GM23338 (cell line): ENCODE results near the gene KRT7. TPM values are rescaled to one million over a fixed set of nuclear protein-coding genes. Genes with fewer than 3 reads are reported as not detected.

Experiments
- ATAC-seq: fragments of 200-7000 bp; cut with Tn5 transposase; 3 replicates; pipeline ENCODE4 v1.9.1; 2020
- DNase-seq: peaks from one replicate; pipeline ENCODE4 v3.0.0-alpha.2; 2015; ENCODE audit warnings: low spot score
- H2AFZ ChIP-seq: fragments of 200-600 bp; sonication (generic); 2 replicates; pipeline ENCODE4 v1.8.0; 2016; ENCODE audit warnings: antibody characterized with exemption, mild to moderate bottlenecking, moderate library complexity
- H3F3A ChIP-seq: fragments of 200-600 bp; sonication (generic); replicated peaks from 2 replicates; pipeline ENCODE4 v1.8.0; 2017; ENCODE audit warnings: antibody characterized with exemption, mixed run types, low read depth
- H3K27ac ChIP-seq: fragments of 200-600 bp; sonication (generic); 2 replicates; pipeline ENCODE4 v1.6.1; 2016; ENCODE audit warnings: low read depth
- H3K27me3 ChIP-seq: fragments of 200-600 bp; sonication (generic); 2 replicates; pipeline ENCODE4 v1.8.0; 2016; ENCODE audit warnings: mild to moderate bottlenecking, mixed run types, moderate library complexity; ENCODE audit not compliant: insufficient read depth
- H3K36me3 ChIP-seq: fragments of 200-600 bp; sonication (generic); 2 replicates; pipeline ENCODE4 v1.8.0; 2016; ENCODE audit warnings: mild to moderate bottlenecking; ENCODE audit not compliant: insufficient read depth
- H3K4me1 ChIP-seq: fragments of 200-600 bp; sonication (generic); 2 replicates; pipeline ENCODE4 v1.8.0; 2016; ENCODE audit warnings: mild to moderate bottlenecking, moderate library complexity; ENCODE audit not compliant: insufficient read depth
- H3K4me2 ChIP-seq: fragments of 200-600 bp; sonication (generic); 2 replicates; pipeline ENCODE4 v1.7.1; 2017; ENCODE audit warnings: mixed run types
- H3K4me3 ChIP-seq: fragments of 200-600 bp; sonication (generic); 2 replicates; pipeline ENCODE4 v1.6.1; 2016; ENCODE audit warnings: mixed run types
- H3K79me2 ChIP-seq: fragments of 200-600 bp; sonication (generic); replicated peaks from 2 replicates; pipeline ENCODE4 v1.8.0; 2017; ENCODE audit warnings: mild to moderate bottlenecking; ENCODE audit not compliant: insufficient read depth
- H3K9me2 ChIP-seq: fragments of 200-600 bp; sonication (generic); 2 replicates; pipeline ENCODE4 v1.8.0; 2017; ENCODE audit not compliant: insufficient read depth
- H4K20me1 ChIP-seq: fragments of 200-600 bp; sonication (generic); replicated peaks from 2 replicates; pipeline ENCODE4 v1.8.0; 2017; ENCODE audit warnings: mild to moderate bottlenecking; ENCODE audit not compliant: insufficient read depth
- H3K27ac Mint-ChIP-seq: 2 replicates; pipeline ENCODE4 v1.8.0; 2020; ENCODE audit warnings: inconsistent platforms, mild to moderate bottlenecking, moderate library complexity, mixed read lengths
- H3K27me3 Mint-ChIP-seq: 3 replicates; pipeline ENCODE4 v1.8.0; 2022; ENCODE audit warnings: low read depth, mild to moderate bottlenecking, moderate library complexity, mixed read lengths, inconsistent platforms; ENCODE audit not compliant: insufficient read depth, poor library complexity
- H3K36me3 Mint-ChIP-seq: 3 replicates; pipeline ENCODE4 v1.8.0; 2021; ENCODE audit warnings: low read depth, mild to moderate bottlenecking, inconsistent platforms, moderate library complexity, mixed read lengths
- H3K4me1 Mint-ChIP-seq: 3 replicates; pipeline ENCODE4 v1.8.0; 2020; ENCODE audit warnings: mild to moderate bottlenecking, inconsistent platforms, mixed read lengths
- H3K4me3 Mint-ChIP-seq: 3 replicates; pipeline ENCODE4 v1.8.0; 2021; ENCODE audit warnings: moderate library complexity, mild to moderate bottlenecking, inconsistent platforms, mixed read lengths
- H3K9me3 Mint-ChIP-seq: 3 replicates; pipeline ENCODE4 v1.8.0; 2020; ENCODE audit warnings: moderate library complexity, mild to moderate bottlenecking, inconsistent platforms, mixed read lengths
- CREB1 ChIP-seq: fragments of 250-450 bp; sonication (Bioruptor Pico); IDR thresholded peaks from 2 replicates; pipeline ENCODE4 v1.5.0; 2020; ENCODE audit warnings: low read depth, mild to moderate bottlenecking, moderate library complexity
- CTCF ChIP-seq, 2 experiments: fragments of 200-600 bp in 1 of 2; sonication (generic) in 1 of 2; conservative IDR thresholded peaks; 2 replicates each; pipeline versions ENCODE4 v1.5.1 to v1.6.1; 2016 to 2017; ENCODE audit warnings: antibody characterized with exemption in 2 of 2, low read depth in 2 of 2, mild to moderate bottlenecking in 2 of 2, moderate library complexity in 1 of 2
- ETS1 ChIP-seq: IDR thresholded peaks from 2 replicates; pipeline ENCODE4 v1.6.1; 2016; ENCODE audit warnings: antibody characterized with exemption
- EZH2 ChIP-seq: fragments of 200-600 bp; sonication (generic); IDR thresholded peaks from one replicate; pipeline ENCODE4 v1.8.0; 2017; ENCODE audit warnings: antibody characterized with exemption, mild to moderate bottlenecking, low read depth; ENCODE audit not compliant: unreplicated experiment
- EZH2phosphoT487 ChIP-seq: fragments of 200-600 bp; sonication (generic); IDR thresholded peaks from one replicate; pipeline ENCODE4 v1.8.1; 2018; ENCODE audit warnings: antibody characterized with exemption; ENCODE audit not compliant: unreplicated experiment
- JUNB ChIP-seq: IDR thresholded peaks from one replicate; pipeline ENCODE4 v1.6.1; 2016; ENCODE audit warnings: antibody characterized with exemption; ENCODE audit not compliant: unreplicated experiment
- NANOG ChIP-seq: IDR thresholded peaks from 2 replicates; pipeline ENCODE4 v1.6.1; 2016; ENCODE audit warnings: antibody characterized with exemption, borderline replicate concordance
- POLR2AphosphoS5 ChIP-seq: IDR thresholded peaks from 2 replicates; pipeline ENCODE4 v1.6.1; 2016; ENCODE audit warnings: antibody characterized with exemption, low read depth
- STAT1 ChIP-seq: IDR thresholded peaks from one replicate; pipeline ENCODE4 v1.6.1; 2016; ENCODE audit warnings: antibody characterized with exemption; ENCODE audit not compliant: unreplicated experiment
- ZNF114 ChIP-seq: fragments of 250-450 bp; sonication (Bioruptor Pico); IDR thresholded peaks from 2 replicates; pipeline ENCODE4 v1.5.0; 2020; ENCODE audit warnings: mild to moderate bottlenecking, moderate library complexity
- ZNF331 ChIP-seq: fragments of 250-450 bp; sonication (Bioruptor Pico); IDR thresholded peaks from 2 replicates; pipeline ENCODE4 v1.5.0; 2020; ENCODE audit warnings: low read depth, mild to moderate bottlenecking, moderate library complexity
- ZNF462 ChIP-seq: fragments of 250-450 bp; sonication (Bioruptor Pico); IDR thresholded peaks from 2 replicates; pipeline ENCODE4 v1.5.0; 2020; ENCODE audit warnings: mild to moderate bottlenecking, moderate library complexity
- polyA plus RNA-seq: library from polyadenylated mRNA; unstranded; fragments of >200 nt; fragmentation: Nextera tagmentation; extraction: Ambion mirVana; gene quantifications from 2 replicates; pipeline ENCODE4 v1.2.1, GENCODE V29; 2016
- total RNA-seq: library from RNA; depleted of rRNA; stranded (reverse); fragments of >200 nt; shearing (Covaris generic); gene quantifications from 2 replicates; pipeline ENCODE4 v1.2.3, GENCODE V29; 2014
- TF ChIP-seq, protein P1 (sequence below): IDR thresholded peaks from one replicate; pipeline ENCODE4 v1.6.1; 2018; ENCODE audit warnings: antibody characterized with exemption; ENCODE audit not compliant: unreplicated experiment

KRT7 gene
- total and polyA plus RNA-seq, 2 experiments from 2014 or later = 6.5 to 9.4 TPM

- Mint-ChIP-seq H3K27me3 (peaks cover 23% of the 10 kb centered on the region), H3K9me3 (no peaks in the 10 kb centered on the region), H3K4me3 (no peak overlapping the region), H3K36me3 (peaks cover 14% of the 10 kb centered on the region), H3K27ac (no peak overlapping the region), H3K4me1 (peaks cover 40% of the 10 kb centered on the region)
- Histone ChIP-seq H3K27ac (no peak overlapping the region), H2AFZ (no peak overlapping the region), H3K27me3 (peaks cover 7% of the 10 kb centered on the region), H3K4me2 (no peak overlapping the region), H3K36me3 (no peaks in the 10 kb centered on the region), H4K20me1 (no peaks in the 10 kb centered on the region), H3K4me3 (no peak overlapping the region), H3K79me2 (no peaks in the 10 kb centered on the region), H3K9me2 (0 out of 2 replicates have a peak, but pooled peaks cover 5% of the 10 kb centered on the region), H3F3A (no peaks in the 10 kb centered on the region), H3K4me1 (peaks cover 23% of the 10 kb centered on the region)
- TF ChIP-seq JUNB (no peak), NANOG (no peak), STAT1 (no peak), ZNF114 (no peak), EZH2phosphoT487 (no peak), CTCF (conservative IDR thresholded peaks at IDR 0.05; ENCODE audit: low read depth in 2 of 2) (no peak), EZH2 (no peak), ETS1 (no peak), POLR2AphosphoS5 (no peak), CREB1 (no peak), ZNF331 (CRISPR knock-in tag) (no peak), ZNF462 (CRISPR knock-in tag) (no peak)
- TF ChIP-seq, protein P1, sequence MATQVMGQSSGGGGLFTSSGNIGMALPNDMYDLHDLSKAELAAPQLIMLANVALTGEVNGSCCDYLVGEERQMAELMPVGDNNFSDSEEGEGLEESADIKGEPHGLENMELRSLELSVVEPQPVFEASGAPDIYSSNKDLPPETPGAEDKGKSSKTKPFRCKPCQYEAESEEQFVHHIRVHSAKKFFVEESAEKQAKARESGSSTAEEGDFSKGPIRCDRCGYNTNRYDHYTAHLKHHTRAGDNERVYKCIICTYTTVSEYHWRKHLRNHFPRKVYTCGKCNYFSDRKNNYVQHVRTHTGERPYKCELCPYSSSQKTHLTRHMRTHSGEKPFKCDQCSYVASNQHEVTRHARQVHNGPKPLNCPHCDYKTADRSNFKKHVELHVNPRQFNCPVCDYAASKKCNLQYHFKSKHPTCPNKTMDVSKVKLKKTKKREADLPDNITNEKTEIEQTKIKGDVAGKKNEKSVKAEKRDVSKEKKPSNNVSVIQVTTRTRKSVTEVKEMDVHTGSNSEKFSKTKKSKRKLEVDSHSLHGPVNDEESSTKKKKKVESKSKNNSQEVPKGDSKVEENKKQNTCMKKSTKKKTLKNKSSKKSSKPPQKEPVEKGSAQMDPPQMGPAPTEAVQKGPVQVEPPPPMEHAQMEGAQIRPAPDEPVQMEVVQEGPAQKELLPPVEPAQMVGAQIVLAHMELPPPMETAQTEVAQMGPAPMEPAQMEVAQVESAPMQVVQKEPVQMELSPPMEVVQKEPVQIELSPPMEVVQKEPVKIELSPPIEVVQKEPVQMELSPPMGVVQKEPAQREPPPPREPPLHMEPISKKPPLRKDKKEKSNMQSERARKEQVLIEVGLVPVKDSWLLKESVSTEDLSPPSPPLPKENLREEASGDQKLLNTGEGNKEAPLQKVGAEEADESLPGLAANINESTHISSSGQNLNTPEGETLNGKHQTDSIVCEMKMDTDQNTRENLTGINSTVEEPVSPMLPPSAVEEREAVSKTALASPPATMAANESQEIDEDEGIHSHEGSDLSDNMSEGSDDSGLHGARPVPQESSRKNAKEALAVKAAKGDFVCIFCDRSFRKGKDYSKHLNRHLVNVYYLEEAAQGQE = no peak
- no peak for ATAC-seq
- no peak for DNase-seq
Observed at GRCh38 chr12:52238916-52239646, 6.0 kb downstream of the KRT7 start.
